ENCODE data around the gene RAB11FIP4.

- no peak for TF ChIP-seq CTCF (IDR thresholded peaks at IDR 0.05)
- no peak for TF ChIP-seq POLR2AphosphoS5 (IDR thresholded peaks at IDR 0.05)
- TF ChIP-seq POLR2A (IDR thresholded peaks at IDR 0.05): no peak
- TF ChIP-seq EP300 (IDR thresholded peaks at IDR 0.05): no peak
Observed at GRCh38 chr17:31506517-31506916, 115.0 kb downstream of the RAB11FIP4 start.

Measured in stomach (tissue), 4 donors.